ENCODE measurements around the gene DLG4.
"Not testable (repeated sequence)": the region's sequence is repeated elsewhere in the genome, so short reads cannot be mapped to it uniquely, and the experiment has no call there.

Gene DLG4

GRCh38 chr17:7248796-7249195 is 29.2 kb upstream of the DLG4 start:
- Histone ChIP-seq H3K9me3 (ENCODE audit: control insufficient read depth, low read length) (no peaks in the 10 kb centered on the region), H3K36me3 (ENCODE audit: control insufficient read depth, insufficient read depth, low read length) (peaks cover 42% of the 10 kb centered on the region), H3K4me3 (ENCODE audit: extremely low read depth, insufficient read depth, low read length, poor library complexity, severe bottlenecking) (no peak overlapping the region), H3K27ac (ENCODE audit: low read depth, low read length, severe bottlenecking) (no peak overlapping the region), H3K4me1 (ENCODE audit: control insufficient read depth, insufficient read depth, low read length, poor library complexity, severe bottlenecking) (peaks cover 18% of the 10 kb centered on the region)
- WGBS, 2 experiments (ENCODE audit: insufficient coverage in 2 of 2): 97 to 100% methylated on average over 2 to 3 of the region's 4 CpGs

- WGBS, 2 experiments (ENCODE audit: insufficient coverage in 2 of 2): 90 to 100% methylated on average over 1 to 2 of the region's 5 CpGs
- Histone ChIP-seq H3K4me1 (ENCODE audit: control insufficient read depth, insufficient read depth, low read length, poor library complexity, severe bottlenecking) (peaks cover 12% of the 10 kb centered on the region), H3K4me3 (ENCODE audit: extremely low read depth, insufficient read depth, low read length, poor library complexity, severe bottlenecking) (no peak overlapping the region), H3K9me3 (ENCODE audit: control insufficient read depth, low read length) (no peaks in the 10 kb centered on the region), H3K36me3 (ENCODE audit: control insufficient read depth, insufficient read depth, low read length) (peaks cover 38% of the 10 kb centered on the region), H3K27ac (ENCODE audit: low read depth, low read length, severe bottlenecking) (no peak overlapping the region)
Measured at GRCh38 chr17:7246779-7247178, 27.1 kb upstream of the DLG4 start.

- not testable (repeated sequence) for H3K4me3 ChIP-seq (ENCODE audit: extremely low read depth, insufficient read depth, low read length, poor library complexity, severe bottlenecking); H3K9me3 ChIP-seq (ENCODE audit: control insufficient read depth, low read length); H3K4me1 ChIP-seq (ENCODE audit: control insufficient read depth, insufficient read depth, low read length, poor library complexity, severe bottlenecking)
- H3K36me3 ChIP-seq (ENCODE audit: control insufficient read depth, insufficient read depth, low read length): peaks cover 52% of the 10 kb centered on the region
- WGBS, 2 experiments (ENCODE audit: insufficient coverage in 2 of 2): 96 to 98% methylated on average over 4 to 8 of the region's 10 CpGs
- peak overlapping the region; percentile 30 for H3K27ac ChIP-seq (ENCODE audit: low read depth, low read length, severe bottlenecking)
Measured at GRCh38 chr17:7243838-7244237, 24.2 kb upstream of the DLG4 start.

GRCh38 chr17:7243453-7243729 is 23.8 kb upstream of the DLG4 start:
- Histone ChIP-seq H3K36me3 (ENCODE audit: control insufficient read depth, insufficient read depth, low read length) (peaks cover 52% of the 10 kb centered on the region), H3K4me1 (ENCODE audit: control insufficient read depth, insufficient read depth, low read length, poor library complexity, severe bottlenecking) (peaks cover 5% of the 10 kb centered on the region), H3K4me3 (ENCODE audit: extremely low read depth, insufficient read depth, low read length, poor library complexity, severe bottlenecking) (peak overlapping the region; percentile 84), H3K9me3 (ENCODE audit: control insufficient read depth, low read length) (no peaks in the 10 kb centered on the region), H3K27ac (ENCODE audit: low read depth, low read length, severe bottlenecking) (peak overlapping the region; percentile 30)
- 29 to 83% methylated on average over 1 of the region's 2 CpGs for WGBS, 2 experiments (ENCODE audit: insufficient coverage in 2 of 2)

GRCh38 chr17:7242717-7243452 is 23.2 kb upstream of the DLG4 start:
- peak overlapping the region; percentile 84 for H3K4me3 ChIP-seq (ENCODE audit: extremely low read depth, insufficient read depth, low read length, poor library complexity, severe bottlenecking)
- H3K27ac ChIP-seq (ENCODE audit: low read depth, low read length, severe bottlenecking): peak overlapping the region; percentile 97
- 1 to 3% methylated on average over 47 to 49 of the region's 49 CpGs for WGBS, 2 experiments (ENCODE audit: insufficient coverage in 2 of 2)
- H3K36me3 ChIP-seq (ENCODE audit: control insufficient read depth, insufficient read depth, low read length): peaks cover 52% of the 10 kb centered on the region
- no peaks in the 10 kb centered on the region for H3K9me3 ChIP-seq (ENCODE audit: control insufficient read depth, low read length)
- H3K4me1 ChIP-seq (ENCODE audit: control insufficient read depth, insufficient read depth, low read length, poor library complexity, severe bottlenecking): peaks cover 5% of the 10 kb centered on the region

GRCh38 chr17:7241783-7242716 is 22.4 kb upstream of the DLG4 start, which contains the start of gene GABARAP:
TSS of gene GABARAP (minus strand) at chr17:7242449. CDS start at chr17:7242330, 119 bp downstream.
- Histone ChIP-seq H3K36me3 (ENCODE audit: control insufficient read depth, insufficient read depth, low read length) (peaks cover 49% of the 10 kb centered on the region), H3K4me3 (ENCODE audit: extremely low read depth, insufficient read depth, low read length, poor library complexity, severe bottlenecking) (peak within 1 kb of the TSS; percentile 84), H3K4me1 (ENCODE audit: control insufficient read depth, insufficient read depth, low read length, poor library complexity, severe bottlenecking) (peaks cover 9% of the 10 kb centered on the region), H3K27ac (ENCODE audit: low read depth, low read length, severe bottlenecking) (peak within 1 kb of the TSS; percentile 97), H3K9me3 (ENCODE audit: control insufficient read depth, low read length) (no peaks in the 10 kb centered on the region)
- 0 to 1% methylated on average over 36 to 47 of the region's 62 CpGs for WGBS, 2 experiments (ENCODE audit: insufficient coverage in 2 of 2)

- Histone ChIP-seq H3K4me3 (ENCODE audit: extremely low read depth, insufficient read depth, low read length, poor library complexity, severe bottlenecking) (peak overlapping the region; percentile 84), H3K27ac (ENCODE audit: low read depth, low read length, severe bottlenecking) (peak overlapping the region; percentile 97), H3K36me3 (ENCODE audit: control insufficient read depth, insufficient read depth, low read length) (peaks cover 49% of the 10 kb centered on the region), H3K9me3 (ENCODE audit: control insufficient read depth, low read length) (no peaks in the 10 kb centered on the region), H3K4me1 (ENCODE audit: control insufficient read depth, insufficient read depth, low read length, poor library complexity, severe bottlenecking) (peaks cover 17% of the 10 kb centered on the region)
- WGBS, 2 experiments (ENCODE audit: insufficient coverage in 2 of 2): 60 to 65% methylated on average over 4 to 6 of the region's 9 CpGs
Measured at GRCh38 chr17:7241090-7241733, 21.6 kb upstream of the DLG4 start.

GRCh38 chr17:7240375-7240774 is 20.7 kb upstream of the DLG4 start:
- H3K36me3 ChIP-seq (ENCODE audit: control insufficient read depth, insufficient read depth, low read length): peaks cover 50% of the 10 kb centered on the region
- H3K27ac ChIP-seq (ENCODE audit: low read depth, low read length, severe bottlenecking): no peak overlapping the region
- peak overlapping the region; percentile 84 for H3K4me3 ChIP-seq (ENCODE audit: extremely low read depth, insufficient read depth, low read length, poor library complexity, severe bottlenecking)
- WGBS, 2 experiments (ENCODE audit: insufficient coverage in 2 of 2): 58% methylated on average over 2 of the region's 4 CpGs; no CpG with 5 or more reads in 1 of the 2 experiments
- H3K9me3 ChIP-seq (ENCODE audit: control insufficient read depth, low read length): no peaks in the 10 kb centered on the region
- peaks cover 25% of the 10 kb centered on the region for H3K4me1 ChIP-seq (ENCODE audit: control insufficient read depth, insufficient read depth, low read length, poor library complexity, severe bottlenecking)

GRCh38 chr17:7239091-7240027 is 19.7 kb upstream of the DLG4 start, which contains the start of gene PHF23:
TSS of gene PHF23 (minus strand) at chr17:7239457. CDS start at chr17:7239279, 178 bp downstream.
- peaks cover 35% of the 10 kb centered on the region for H3K4me1 ChIP-seq (ENCODE audit: control insufficient read depth, insufficient read depth, low read length, poor library complexity, severe bottlenecking)
- peaks cover 51% of the 10 kb centered on the region for H3K36me3 ChIP-seq (ENCODE audit: control insufficient read depth, insufficient read depth, low read length)
- peak within 1 kb of the TSS; percentile 100 for H3K4me3 ChIP-seq (ENCODE audit: extremely low read depth, insufficient read depth, low read length, poor library complexity, severe bottlenecking)
- peak within 1 kb of the TSS; percentile 81 for H3K27ac ChIP-seq (ENCODE audit: low read depth, low read length, severe bottlenecking)
- 0% methylated on average over 28 to 43 of the region's 72 CpGs for WGBS, 2 experiments (ENCODE audit: insufficient coverage in 2 of 2)
- no peaks in the 10 kb centered on the region for H3K9me3 ChIP-seq (ENCODE audit: control insufficient read depth, low read length)

Data from mesodermal cell (in vitro differentiated cells).